ENCODE results near the gene EHD1. TPM values are rescaled to one million over a fixed set of nuclear protein-coding genes. Genes with fewer than 3 reads are reported as not detected.

EHD1 gene
- total and polyA plus RNA-seq, 2 of the 4 experiments (the other 2 are of a cell fraction): 107 to 209 TPM

DNA sequence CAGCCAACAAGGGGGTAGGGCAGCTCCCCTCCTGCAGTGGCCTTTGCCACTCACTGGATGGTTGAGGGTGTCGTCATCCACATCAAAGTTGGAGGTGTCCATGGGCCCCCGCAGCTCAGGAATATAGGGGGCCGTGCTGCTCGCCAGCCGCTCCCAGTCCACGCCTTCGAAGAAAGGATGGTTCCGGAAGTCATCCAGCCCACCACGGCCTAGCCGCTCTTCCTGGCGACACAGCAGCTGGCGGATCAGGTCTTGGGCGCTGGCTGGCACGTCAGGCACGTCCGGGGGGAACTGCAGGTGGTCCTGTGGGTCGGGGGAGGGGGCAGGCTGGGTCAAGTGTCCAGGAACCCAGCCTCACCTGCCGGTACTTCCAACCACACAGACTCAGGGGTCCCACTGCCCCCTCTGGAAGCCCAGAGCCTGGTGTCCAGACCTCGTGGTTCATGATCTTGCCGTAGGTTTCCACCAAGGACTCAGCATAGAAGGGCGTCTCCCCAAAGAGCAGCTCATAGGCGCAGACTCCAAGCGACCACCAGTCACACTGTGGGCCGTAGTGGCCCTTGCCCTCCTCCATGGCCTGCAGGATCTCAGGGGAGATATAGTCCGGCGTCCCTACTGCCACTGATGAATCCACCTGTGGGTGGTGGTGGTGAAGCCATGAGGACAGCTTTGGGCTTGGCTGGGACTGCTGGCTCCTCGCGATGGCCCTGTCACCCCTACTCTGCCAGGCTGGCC is 39.7 kb downstream of the EHD1 start:
- Histone ChIP-seq H2AK5ac (ENCODE audit: low read depth, low read length) (no peak overlapping the region), H2BK120ac (ENCODE audit: low read depth, low read length) (no peak overlapping the region), H2AK9ac (replicated peaks; ENCODE audit: low read depth, low read length, poor library complexity) (no peak overlapping the region), H3K27ac (ENCODE audit: insufficient read depth, low read length) (no peak overlapping the region), H3K9me1 (ENCODE audit: insufficient read depth, low read length) (no peaks in the 10 kb centered on the region), H3K56ac (ENCODE audit: extremely low read depth, insufficient read depth, low read length) (no peak overlapping the region), H3K4ac (ENCODE audit: low read depth, low read length) (no peak overlapping the region), H3K9ac (ENCODE audit: low read depth, low read length) (no peak overlapping the region), H2BK5ac (ENCODE audit: low read depth, low read length, poor library complexity, severe bottlenecking) (no peak overlapping the region), H4K91ac (ENCODE audit: insufficient read depth, low read depth, low read length) (no peak overlapping the region), H2BK15ac (ENCODE audit: low read depth, low read length) (no peak overlapping the region), H3K4me3 (ENCODE audit: insufficient read depth, low read depth, low read length) (no peak overlapping the region), H3K23ac (ENCODE audit: low read depth, low read length) (no peak overlapping the region), H3K27me3 (ENCODE audit: control insufficient read depth, insufficient read depth, low read length) (no peaks in the 10 kb centered on the region), H2AFZ (replicated peaks; ENCODE audit: low read length, poor library complexity) (peak overlapping the region; percentile 32), H4K8ac (ENCODE audit: low read depth in 2 of 2, low read length in 2 of 2) (no peak overlapping the region), H2BK20ac (ENCODE audit: low read depth, low read length) (no peak overlapping the region), H3K4me1 (ENCODE audit: control insufficient read depth, insufficient read depth, low read length) (peaks cover 6% of the 10 kb centered on the region), H3K79me1 (ENCODE audit: low read depth in 1 of 2, low read length in 2 of 2) (no peaks in the 10 kb centered on the region), H3K4me2 (ENCODE audit: low read depth, low read length) (no peak overlapping the region), H3K14ac (replicated peaks; ENCODE audit: low read depth, low read length) (no peak overlapping the region), H3K36me3 (ENCODE audit: control insufficient read depth, insufficient read depth, low read length) (no peaks in the 10 kb centered on the region), H4K20me1 (ENCODE audit: insufficient read depth, low read length) (no peaks in the 10 kb centered on the region), H3K18ac (ENCODE audit: low read depth, low read length) (no peak overlapping the region), H4K5ac (ENCODE audit: low read depth, low read length) (no peak overlapping the region), H3K9me3 (ENCODE audit: control insufficient read depth, insufficient read depth, low read length) (no peaks in the 10 kb centered on the region)
- 93% methylated on average over 12 of the region's 28 CpGs; no CpG with 5 or more reads in 1 of the 2 experiments for WGBS, 2 experiments (ENCODE audit: extremely low coverage in 2 of 2, insufficient read length in 1 of 2)
- ChIA-PET POLR2A (ENCODE audit: unreplicated experiment) (no interaction called here), CTCF (no interaction called here)
- intact Hi-C loops (cut with micrococcal nuclease): no loop called here
- ATAC-seq (ENCODE audit: low read depth): no peak
- BruUV-seq (replicated peaks): no TSS peak
- no peak for DNase-seq
- dilution Hi-C loops (cut with HindIII; ENCODE audit: low sequenced_read_pairs, unreplicated experiment): no loop called here
- TF ChIP-seq NFE2L2 (IDR thresholded peaks at IDR 0.05; ENCODE audit: low read depth, low read length): no peak
- TF ChIP-seq POLR2A (IDR thresholded peaks at IDR 0.05; ENCODE audit: low read depth, low read length): no peak
- TF ChIP-seq RAD21 (IDR thresholded peaks at IDR 0.05; ENCODE audit: low read length): no peak
- no peak for TF ChIP-seq FOS (IDR thresholded peaks at IDR 0.05; ENCODE audit: low read depth, low read length)
- TF ChIP-seq RCOR1 (IDR thresholded peaks at IDR 0.05; ENCODE audit: insufficient replicate concordance, low read length): no peak
- TF ChIP-seq SMC3 (IDR thresholded peaks at IDR 0.05; ENCODE audit: low read depth, low read length): no peak
- TF ChIP-seq CEBPB (IDR thresholded peaks at IDR 0.05; ENCODE audit: low read depth, low read length): no peak
- TF ChIP-seq RFX5 (IDR thresholded peaks at IDR 0.05; ENCODE audit: low read depth, low read length): no peak
- TF ChIP-seq BHLHE40 (IDR thresholded peaks at IDR 0.05; ENCODE audit: low read depth, low read length): no peak
- TF ChIP-seq MAZ (IDR thresholded peaks at IDR 0.05; ENCODE audit: borderline replicate concordance, low read depth, low read length): no peak
- no peak for TF ChIP-seq CHD1 (IDR thresholded peaks at IDR 0.05; ENCODE audit: low read depth, low read length)
- no peak for TF ChIP-seq MXI1 (IDR thresholded peaks at IDR 0.05; ENCODE audit: borderline replicate concordance, low read depth, low read length)
- in situ Hi-C loops (cut with MboI; ENCODE audit: low sequenced_read_pairs): no loop called here

Data from IMR-90 (cell line).